MM.1S (cell line): ENCODE data around the gene PRKG1.

Source experiments
- CTCF ChIP-seq: fragments of 300-600 bp; sonication (generic); IDR thresholded peaks from 2 replicates; pipeline ENCODE4 v1.5.1; 2016; ENCODE audit warnings: antibody characterized with exemption, low read length, mixed read lengths
- EZH2 ChIP-seq: fragments of 300-600 bp; sonication (generic); optimal IDR thresholded peaks from 2 replicates; pipeline ENCODE3; 2017; ENCODE audit warnings: low read depth, mild to moderate bottlenecking, antibody characterized with exemption, low read length, mixed read lengths
- EZH2phosphoT487 ChIP-seq: fragments of 300-600 bp; sonication (generic); IDR thresholded peaks from 2 replicates; pipeline ENCODE4 v1.6.1; 2018; ENCODE audit warnings: antibody characterized with exemption, low read length

GRCh38 chr10:51950371-51950995 is 876.2 kb downstream of the PRKG1 start:
- no peak for TF ChIP-seq CTCF
- TF ChIP-seq EZH2 = no peak
- TF ChIP-seq EZH2phosphoT487 = no peak
